Measurements from ENCODE around the gene RHEBL1. TPM values are rescaled to one million over a fixed set of nuclear protein-coding genes. Genes with fewer than 3 reads are reported as not detected.

The RHEBL1 gene
- total and polyA plus RNA-seq, 7 donors, result 0.21 to 1.2 (median 0.77) TPM; not detected in 3

- peaks cover 20 to 100% of the 10 kb centered on the region in 2 donors for H3K36me3 ChIP-seq (ENCODE audit: insufficient read depth in 1 of 2, low read depth in 1 of 2)
- no peak for DNase-seq
Observed at GRCh38 chr12:49041881-49042484, 27.8 kb downstream of the RHEBL1 start.

GRCh38 chr12:49041036-49041880 is 28.5 kb downstream of the RHEBL1 start:
- intact Hi-C loops (cut with DNase I), result no loop called here
- H3K9me3 ChIP-seq, result no peaks in the 10 kb centered on the region
- TF ChIP-seq CTCF (IDR thresholded peaks at IDR 0.05), result no peak
- no peak for ATAC-seq
- DNase-seq, result peak in 1 of 2 donors; percentile 54
- no peak overlapping the region for H3K4me3 ChIP-seq
- 90 to 93% (median 92%) methylated on average over 14 to 31 of the region's 31 CpGs for WGBS, 3 donors
- H3K27me3 ChIP-seq (ENCODE audit: insufficient read depth in 3 of 3, low read length in 2 of 3), result no peaks in the 10 kb centered on the region
- H3K4me1 ChIP-seq, result no peaks in the 10 kb centered on the region
- H3K36me3 ChIP-seq (ENCODE audit: insufficient read depth in 1 of 2, low read depth in 1 of 2), result peaks cover 17 to 100% of the 10 kb centered on the region in 2 donors
- H3K27ac ChIP-seq, result no peak overlapping the region

More at GRCh38 chr12:49041881-49042484, 27.8 kb downstream of the RHEBL1 start:
- 78 to 90% (median 85%) methylated on average over 18 of the region's 18 CpGs for WGBS, 3 donors
- no peak for TF ChIP-seq CTCF (IDR thresholded peaks at IDR 0.05)
- no peaks in the 10 kb centered on the region for H3K9me3 ChIP-seq
- H3K27me3 ChIP-seq (ENCODE audit: insufficient read depth in 3 of 3, low read length in 2 of 3), result no peaks in the 10 kb centered on the region
- no peaks in the 10 kb centered on the region for H3K4me1 ChIP-seq
- ATAC-seq, result peak; percentile 25 to 51 (median 43)
- no peak overlapping the region for H3K4me3 ChIP-seq
- H3K27ac ChIP-seq, result no peak overlapping the region
- intact Hi-C loops (cut with DNase I), result no loop called here

DNA sequence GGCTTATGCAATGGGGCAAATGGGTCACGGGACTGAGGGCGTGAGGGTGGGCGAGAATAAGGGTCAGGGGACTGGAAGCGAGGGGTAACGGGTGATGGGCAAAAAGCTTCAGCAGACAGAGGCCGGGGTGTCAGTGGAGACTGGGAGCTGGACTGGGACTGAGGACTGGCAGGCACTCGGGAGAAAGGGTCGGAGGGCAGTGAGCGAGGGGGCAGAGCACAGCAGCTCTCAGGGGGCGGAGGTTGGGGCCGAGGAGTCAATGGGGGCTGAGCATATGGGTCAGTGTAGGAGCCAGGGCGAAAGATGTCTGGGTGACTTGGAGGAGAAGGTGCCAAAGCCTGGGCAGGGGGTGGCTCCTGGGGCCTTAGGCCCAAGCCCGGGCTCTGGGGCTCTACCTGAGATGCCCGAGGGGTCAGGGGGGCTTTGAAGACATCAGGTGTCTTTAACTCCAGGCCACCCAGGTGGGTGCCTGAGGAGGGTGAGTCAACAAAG is 29.4 kb downstream of the RHEBL1 start:
- Histone ChIP-seq H3K4me3 (no peak overlapping the region), H3K9me3 (no peaks in the 10 kb centered on the region), H3K4me1 (no peaks in the 10 kb centered on the region), H3K36me3 (ENCODE audit: insufficient read depth in 1 of 2, low read depth in 1 of 2) (peaks cover 15 to 98% of the 10 kb centered on the region in 2 donors), H3K27ac (no peak overlapping the region), H3K27me3 (ENCODE audit: insufficient read depth in 3 of 3, low read length in 2 of 3) (no peaks in the 10 kb centered on the region)
- 91 to 96% (median 91%) methylated on average over 14 of the region's 14 CpGs for WGBS, 3 donors
- intact Hi-C loops (cut with DNase I), result no loop called here
- ATAC-seq (no peak), DNase-seq (no peak)
- no peak for TF ChIP-seq CTCF (IDR thresholded peaks at IDR 0.05)

DNA sequence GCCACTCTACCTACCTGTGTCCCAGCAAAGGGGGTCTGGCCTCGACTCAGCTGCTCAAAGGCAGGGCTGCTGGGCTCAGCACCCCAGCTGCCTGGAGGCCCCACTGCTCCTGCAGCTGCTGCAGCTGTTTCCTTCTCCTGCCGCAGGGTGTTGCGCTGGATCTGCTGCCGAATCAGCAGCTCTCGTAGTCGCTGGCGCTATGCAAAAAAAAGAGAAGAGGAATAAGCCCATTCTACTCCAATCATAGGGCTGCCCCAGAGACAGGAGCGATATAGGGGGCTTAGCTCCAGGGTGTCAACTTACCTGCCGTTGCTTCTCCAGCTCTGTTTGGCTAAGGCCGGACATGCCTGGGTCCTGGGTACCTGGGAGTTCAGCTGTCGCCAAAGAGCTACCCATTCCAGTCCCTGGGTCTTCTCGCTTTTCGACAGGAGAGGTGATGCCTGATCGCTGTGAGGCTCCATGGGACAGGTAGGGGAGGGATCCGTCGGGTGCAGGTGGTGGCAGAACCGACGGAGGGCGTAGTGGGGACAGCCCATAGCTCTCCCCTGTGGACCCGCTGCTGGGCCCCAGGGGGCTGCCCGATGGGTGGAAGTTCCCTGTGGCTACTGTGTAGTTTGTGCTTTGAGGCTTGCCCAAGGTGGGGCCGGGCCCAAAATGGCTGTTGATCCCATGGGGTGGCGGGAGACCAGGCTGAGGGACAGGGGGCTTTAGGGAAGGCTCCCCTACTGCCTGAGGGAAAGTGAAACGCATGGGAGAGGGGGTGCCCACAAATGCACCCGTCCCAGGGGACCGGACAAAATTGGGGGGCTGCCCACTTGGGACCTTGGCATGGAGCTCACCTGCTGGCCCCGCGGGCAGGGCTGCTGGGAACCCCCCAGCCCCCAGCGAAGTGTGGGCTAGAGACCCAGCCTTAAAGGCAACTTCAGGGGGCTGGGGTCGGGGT is 30.1 kb downstream of the RHEBL1 start:
- ATAC-seq (no peak), DNase-seq (peak in 1 of 2 donors; percentile 47)
- 85 to 90% (median 86%) methylated on average over 29 to 30 of the region's 30 CpGs for WGBS, 3 donors
- H3K27ac ChIP-seq, result no peak overlapping the region
- H3K4me1 ChIP-seq, result no peaks in the 10 kb centered on the region
- TF ChIP-seq CTCF (IDR thresholded peaks at IDR 0.05), result no peak
- no peaks in the 10 kb centered on the region for H3K9me3 ChIP-seq
- H3K27me3 ChIP-seq (ENCODE audit: insufficient read depth in 3 of 3, low read length in 2 of 3), result no peaks in the 10 kb centered on the region
- H3K4me3 ChIP-seq, result no peak overlapping the region
- H3K36me3 ChIP-seq (ENCODE audit: insufficient read depth in 1 of 2, low read depth in 1 of 2), result peaks cover 12 to 98% of the 10 kb centered on the region in 2 donors
- intact Hi-C loops (cut with DNase I), result no loop called here

Data from psoas muscle (tissue), 8 donors.